ENCODE measurements around the gene PTPRO. TPM values are rescaled to one million over a fixed set of nuclear protein-coding genes. Genes with fewer than 3 reads are reported as not detected.

Gene PTPRO
- total RNA-seq, 1 donor from 2014 or later: 0.24 TPM

- no peak for TF ChIP-seq CTCF (IDR thresholded peaks at IDR 0.05; ENCODE audit: unreplicated experiment)
- no peaks in the 10 kb centered on the region for H3K9me3 Mint-ChIP-seq (ENCODE audit: low read depth)
- H3K27me3 Mint-ChIP-seq: no peaks in the 10 kb centered on the region
Observed at GRCh38 chr12:15540005-15540404, 217.7 kb downstream of the PTPRO start.

GRCh38 chr12:15540469-15540872 is 218.2 kb downstream of the PTPRO start:
- no peaks in the 10 kb centered on the region for H3K9me3 Mint-ChIP-seq (ENCODE audit: low read depth)
- no peak overlapping the region for H3K4me3 Mint-ChIP-seq (ENCODE audit: low read depth)
- DNase-seq (ENCODE audit: low spot score, unreplicated experiment): no peak
- H3K27ac Mint-ChIP-seq: no peak overlapping the region
- no peak for TF ChIP-seq CTCF (IDR thresholded peaks at IDR 0.05; ENCODE audit: unreplicated experiment)
- no peaks in the 10 kb centered on the region for H3K36me3 Mint-ChIP-seq (ENCODE audit: insufficient read depth)
- no peaks in the 10 kb centered on the region for H3K4me1 Mint-ChIP-seq (ENCODE audit: low read depth)
- no peaks in the 10 kb centered on the region for H3K27me3 Mint-ChIP-seq

More at GRCh38 chr12:15540005-15540404, 217.7 kb downstream of the PTPRO start:
- no peaks in the 10 kb centered on the region for H3K4me1 Mint-ChIP-seq (ENCODE audit: low read depth)
- no peak overlapping the region for H3K4me3 Mint-ChIP-seq (ENCODE audit: low read depth)
- DNase-seq (ENCODE audit: low spot score, unreplicated experiment): no peak
- H3K27ac Mint-ChIP-seq: no peak overlapping the region
- H3K36me3 Mint-ChIP-seq (ENCODE audit: insufficient read depth): no peaks in the 10 kb centered on the region

GRCh38 chr12:15541996-15542631 is 219.8 kb downstream of the PTPRO start:
- DNase-seq (ENCODE audit: low spot score, unreplicated experiment): no peak
- no peak for TF ChIP-seq CTCF (IDR thresholded peaks at IDR 0.05; ENCODE audit: unreplicated experiment)
- Mint-ChIP-seq H3K27ac (no peak overlapping the region), H3K27me3 (no peaks in the 10 kb centered on the region), H3K36me3 (ENCODE audit: insufficient read depth) (no peaks in the 10 kb centered on the region), H3K9me3 (ENCODE audit: low read depth) (no peaks in the 10 kb centered on the region), H3K4me3 (ENCODE audit: low read depth) (no peak overlapping the region), H3K4me1 (ENCODE audit: low read depth) (no peaks in the 10 kb centered on the region)

- no peak for TF ChIP-seq CTCF (IDR thresholded peaks at IDR 0.05; ENCODE audit: unreplicated experiment)
- H3K27ac Mint-ChIP-seq: no peak overlapping the region
- no peaks in the 10 kb centered on the region for H3K27me3 Mint-ChIP-seq
- H3K9me3 Mint-ChIP-seq (ENCODE audit: low read depth): no peaks in the 10 kb centered on the region
- no peaks in the 10 kb centered on the region for H3K4me1 Mint-ChIP-seq (ENCODE audit: low read depth)
- DNase-seq (ENCODE audit: low spot score, unreplicated experiment): no peak
- H3K36me3 Mint-ChIP-seq (ENCODE audit: insufficient read depth): no peaks in the 10 kb centered on the region
- H3K4me3 Mint-ChIP-seq (ENCODE audit: low read depth): no peak overlapping the region
Observed at GRCh38 chr12:15543347-15543746, 221.0 kb downstream of the PTPRO start.

GRCh38 chr12:15544589-15544988 is 222.3 kb downstream of the PTPRO start:
- no peaks in the 10 kb centered on the region for H3K36me3 Mint-ChIP-seq (ENCODE audit: insufficient read depth)
- TF ChIP-seq CTCF (IDR thresholded peaks at IDR 0.05; ENCODE audit: unreplicated experiment): no peak

More at GRCh38 chr12:15544589-15544988, 222.3 kb downstream of the PTPRO start:
- H3K9me3 Mint-ChIP-seq (ENCODE audit: low read depth): no peaks in the 10 kb centered on the region
- no peaks in the 10 kb centered on the region for H3K4me1 Mint-ChIP-seq (ENCODE audit: low read depth)
- H3K27me3 Mint-ChIP-seq: no peaks in the 10 kb centered on the region
- no peak overlapping the region for H3K4me3 Mint-ChIP-seq (ENCODE audit: low read depth)
- no peak for DNase-seq (ENCODE audit: low spot score, unreplicated experiment)
- H3K27ac Mint-ChIP-seq: no peak overlapping the region

Measured in progenitor cell of endocrine pancreas (in vitro differentiated cells).